ENCODE measurements around the gene PCDHGA1.
A peak's percentile ranks its signal among the peaks of the same experiment; 100 is the strongest.

The PCDHGA1 gene

DNA sequence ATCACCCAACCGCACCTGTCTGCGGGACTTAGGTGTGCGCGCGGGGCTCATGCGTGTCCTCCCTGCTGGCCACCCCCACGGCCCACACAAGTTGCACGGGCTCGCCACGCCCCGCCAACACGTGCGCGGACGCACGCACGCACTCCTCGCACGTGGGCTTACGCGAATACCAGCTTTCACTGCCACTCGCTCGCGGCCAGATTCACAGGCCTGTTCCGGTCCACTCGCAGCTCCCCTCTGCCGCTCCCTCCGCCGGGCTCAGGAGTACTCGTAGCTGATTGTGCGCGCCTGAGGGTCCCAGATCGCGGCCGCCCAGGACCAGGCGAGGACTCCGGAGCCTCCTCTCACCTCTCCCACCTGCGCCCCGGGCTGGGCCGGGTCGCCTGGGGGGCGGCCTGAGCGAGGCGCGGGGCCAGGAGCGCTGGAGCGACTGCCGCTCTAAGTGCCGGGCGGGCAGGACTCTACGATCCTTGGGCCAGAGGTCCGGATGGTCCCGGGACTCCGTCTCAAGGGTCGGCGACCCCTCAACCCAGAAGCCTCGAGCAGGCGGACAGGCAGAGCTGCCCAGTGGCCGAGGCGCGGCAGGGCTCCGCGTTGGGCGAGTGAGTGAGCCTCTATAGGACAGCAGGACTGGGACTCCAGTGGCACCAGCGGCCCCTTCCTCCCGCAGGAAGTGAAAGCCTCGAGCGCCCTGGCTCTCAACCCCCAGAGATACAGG lies 162.0 kb downstream of the PCDHGA1 start:
- no peaks in the 10 kb centered on the region for H3K36me3 Mint-ChIP-seq (ENCODE audit: low read depth)
- H3K9me3 Mint-ChIP-seq: no peaks in the 10 kb centered on the region
- H3K4me1 Mint-ChIP-seq (ENCODE audit: low read depth): peaks cover 11% of the 10 kb centered on the region
- H3K4me3 Mint-ChIP-seq: peak overlapping the region; percentile 71
- H3K27ac Mint-ChIP-seq: no peak overlapping the region
- peaks cover 70% of the 10 kb centered on the region for H3K27me3 Mint-ChIP-seq

DNA sequence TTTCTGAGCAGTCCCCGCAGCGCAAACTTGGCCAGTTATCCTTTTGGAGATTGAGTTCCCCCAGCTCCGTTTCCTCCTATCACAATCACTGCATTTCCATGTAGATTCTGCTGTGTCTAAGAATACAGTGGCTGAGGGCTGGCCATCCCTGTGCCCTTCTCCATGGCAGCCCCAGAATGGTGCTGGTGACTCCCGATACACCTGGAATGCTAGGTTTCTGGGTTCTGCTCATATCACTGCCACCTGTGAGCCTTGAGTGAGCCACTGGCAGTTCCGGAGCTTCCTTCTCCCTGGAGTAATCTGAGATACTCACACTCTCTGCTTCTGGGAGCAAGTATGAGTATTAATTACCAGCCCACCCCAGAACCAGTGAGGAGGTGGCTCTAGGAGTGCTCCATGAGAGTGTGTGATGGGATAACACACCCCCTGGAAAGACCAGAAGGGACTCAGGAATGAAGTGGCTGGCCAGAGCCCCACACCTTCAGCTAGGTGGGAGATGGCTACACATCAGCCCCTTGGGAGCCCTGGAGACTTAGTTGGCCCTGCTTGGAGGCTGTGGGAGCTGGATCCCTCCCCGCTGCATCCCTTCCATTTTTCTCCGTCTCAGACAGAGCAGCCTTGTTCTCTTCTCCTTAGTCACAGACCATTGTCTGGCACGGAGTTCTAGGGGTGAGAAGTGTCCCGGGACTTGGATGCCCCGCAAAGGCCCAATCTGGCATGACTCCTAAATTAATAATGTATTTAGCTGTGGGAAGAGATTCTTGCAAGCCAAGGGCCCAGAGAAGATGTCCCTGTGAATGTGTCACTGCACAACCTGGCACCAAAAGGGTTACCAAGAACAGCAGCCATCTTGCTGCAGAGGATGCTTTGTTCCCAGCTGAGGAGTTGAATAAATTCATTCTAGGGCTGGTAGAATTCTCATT lies 163.4 kb downstream of the PCDHGA1 start:
- Mint-ChIP-seq H3K4me3 (no peak overlapping the region), H3K27me3 (peaks cover 62% of the 10 kb centered on the region), H3K9me3 (no peaks in the 10 kb centered on the region), H3K4me1 (ENCODE audit: low read depth) (peaks cover 11% of the 10 kb centered on the region), H3K36me3 (ENCODE audit: low read depth) (no peaks in the 10 kb centered on the region), H3K27ac (no peak overlapping the region)

DNA sequence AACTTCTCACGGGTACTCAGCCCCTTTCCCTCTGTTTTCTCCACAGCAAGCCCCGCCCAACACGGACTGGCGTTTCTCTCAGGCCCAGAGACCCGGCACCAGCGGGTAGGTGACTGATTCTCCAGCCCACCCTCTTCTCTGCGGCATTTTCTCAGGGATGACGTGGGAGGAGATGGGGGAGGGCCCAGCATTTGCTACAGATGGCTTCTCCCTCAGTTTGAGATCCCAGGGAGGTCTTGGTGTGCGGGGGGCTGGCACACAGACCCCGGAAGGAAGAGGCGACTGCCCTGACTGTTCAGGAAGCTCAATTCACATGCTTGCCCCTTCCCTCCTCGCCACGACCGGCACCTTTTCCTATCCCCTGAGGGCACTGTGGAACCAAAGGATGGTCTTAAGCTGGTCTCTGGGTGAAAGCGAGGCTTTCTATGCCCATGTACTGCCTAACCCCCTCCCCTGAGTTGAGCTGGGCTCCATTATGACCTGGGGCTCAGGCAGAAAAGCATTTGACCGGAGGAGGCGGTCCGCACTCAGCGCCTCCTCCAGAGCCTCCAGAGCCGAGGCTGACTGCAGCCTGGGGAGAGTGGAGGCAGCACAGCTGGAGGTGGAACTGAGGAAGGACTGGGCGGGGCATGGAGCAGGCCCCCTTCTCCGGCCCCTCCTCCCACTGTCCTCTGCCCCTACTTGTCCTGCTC lies 164.6 kb downstream of the PCDHGA1 start:
- Mint-ChIP-seq H3K4me1 (ENCODE audit: low read depth) (peaks cover 11% of the 10 kb centered on the region), H3K4me3 (no peak overlapping the region), H3K27me3 (peaks cover 52% of the 10 kb centered on the region), H3K9me3 (no peaks in the 10 kb centered on the region), H3K36me3 (ENCODE audit: low read depth) (no peaks in the 10 kb centered on the region), H3K27ac (no peak overlapping the region)

DNA sequence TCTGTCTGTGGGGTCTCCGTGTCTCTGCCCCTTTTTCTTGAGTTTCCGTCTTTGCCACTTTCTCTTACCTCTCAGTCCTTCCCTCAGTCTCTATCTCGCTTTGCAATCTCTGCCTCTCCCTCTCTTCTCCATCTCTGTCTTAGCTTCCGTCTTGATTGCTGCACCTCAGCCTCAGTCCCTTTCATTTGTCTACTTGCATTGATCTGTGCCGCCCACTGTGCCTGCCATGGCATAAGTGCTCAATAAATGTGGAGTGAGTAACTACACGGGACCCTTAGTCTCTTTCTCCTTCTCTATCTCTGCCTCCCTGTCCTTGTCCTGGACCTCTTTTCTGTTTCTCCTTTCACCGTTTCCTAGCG lies 165.1 kb downstream of the PCDHGA1 start:
- H3K9me3 Mint-ChIP-seq: no peaks in the 10 kb centered on the region
- peaks cover 46% of the 10 kb centered on the region for H3K27me3 Mint-ChIP-seq
- peaks cover 11% of the 10 kb centered on the region for H3K4me1 Mint-ChIP-seq (ENCODE audit: low read depth)
- H3K4me3 Mint-ChIP-seq: no peak overlapping the region
- H3K36me3 Mint-ChIP-seq (ENCODE audit: low read depth): no peaks in the 10 kb centered on the region
- no peak overlapping the region for H3K27ac Mint-ChIP-seq

DNA sequence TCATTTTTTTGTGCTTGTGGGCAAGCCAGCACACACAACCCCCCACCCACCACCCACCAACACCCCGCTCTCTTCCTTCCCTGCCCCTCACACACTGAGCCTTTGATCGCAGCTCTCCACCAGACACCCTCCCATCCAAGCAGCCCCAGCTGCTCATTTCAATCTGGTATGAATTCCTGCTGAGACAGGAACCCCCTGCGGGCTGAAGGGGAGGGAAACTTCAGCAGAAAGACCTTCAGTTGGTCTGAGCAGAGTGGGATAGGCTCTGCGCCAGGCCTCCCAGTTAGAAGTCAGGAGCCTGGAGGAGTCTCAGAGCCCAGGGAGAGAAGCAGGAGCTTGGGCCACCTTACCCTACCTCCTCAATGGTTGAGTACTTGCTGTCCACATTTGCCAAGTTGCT lies 165.7 kb downstream of the PCDHGA1 start:
- Mint-ChIP-seq H3K36me3 (ENCODE audit: low read depth) (no peaks in the 10 kb centered on the region), H3K9me3 (no peaks in the 10 kb centered on the region), H3K27me3 (peaks cover 40% of the 10 kb centered on the region), H3K4me1 (ENCODE audit: low read depth) (peaks cover 11% of the 10 kb centered on the region), H3K27ac (no peak overlapping the region), H3K4me3 (no peak overlapping the region)

DNA sequence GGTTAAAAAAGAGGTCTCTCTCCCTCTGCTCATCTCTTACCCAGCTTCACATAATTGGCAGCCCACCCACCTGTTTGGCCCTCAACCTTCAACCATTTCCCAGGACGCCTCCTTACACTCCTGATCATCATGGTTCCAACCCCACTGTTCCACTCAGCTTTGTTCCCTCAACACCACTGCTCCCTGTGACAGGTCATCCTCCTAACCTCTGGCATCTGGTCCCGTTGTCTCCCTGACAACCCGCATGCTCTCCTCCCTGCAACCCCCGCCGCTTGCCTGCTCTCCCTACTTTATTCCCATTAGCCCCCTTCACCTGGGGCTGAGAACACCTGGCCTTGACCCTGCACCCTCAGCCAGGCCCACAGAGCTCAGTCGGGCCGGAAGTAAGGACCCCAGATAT lies 171.4 kb downstream of the PCDHGA1 start:
- Mint-ChIP-seq H3K27me3 (peaks cover 6% of the 10 kb centered on the region), H3K4me1 (ENCODE audit: low read depth) (no peaks in the 10 kb centered on the region), H3K4me3 (no peak overlapping the region), H3K9me3 (no peaks in the 10 kb centered on the region), H3K27ac (no peak overlapping the region), H3K36me3 (ENCODE audit: low read depth) (no peaks in the 10 kb centered on the region)

DNA sequence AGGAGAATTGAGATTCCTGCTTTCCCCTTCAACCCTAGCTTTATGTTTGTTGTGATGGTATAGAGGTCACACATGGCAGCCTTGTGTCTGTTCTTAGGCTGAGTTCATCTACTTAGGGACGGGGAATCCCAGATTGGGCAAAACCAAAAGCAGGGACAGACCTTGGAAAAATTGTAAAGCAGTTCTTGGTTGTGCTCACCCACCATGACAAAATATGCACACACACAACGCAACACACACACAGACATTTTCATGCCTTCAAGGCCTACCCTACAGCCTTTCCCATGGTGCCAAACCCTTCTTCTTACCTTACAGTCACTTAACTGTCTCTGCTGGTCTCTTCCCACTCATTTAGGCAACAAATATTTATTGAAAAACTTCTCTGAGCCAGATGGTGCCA lies 173.4 kb downstream of the PCDHGA1 start:
- Mint-ChIP-seq H3K4me1 (ENCODE audit: low read depth) (peaks cover 3% of the 10 kb centered on the region), H3K9me3 (no peaks in the 10 kb centered on the region), H3K27me3 (no peaks in the 10 kb centered on the region), H3K4me3 (no peak overlapping the region), H3K36me3 (ENCODE audit: low read depth) (no peaks in the 10 kb centered on the region), H3K27ac (no peak overlapping the region)

DNA sequence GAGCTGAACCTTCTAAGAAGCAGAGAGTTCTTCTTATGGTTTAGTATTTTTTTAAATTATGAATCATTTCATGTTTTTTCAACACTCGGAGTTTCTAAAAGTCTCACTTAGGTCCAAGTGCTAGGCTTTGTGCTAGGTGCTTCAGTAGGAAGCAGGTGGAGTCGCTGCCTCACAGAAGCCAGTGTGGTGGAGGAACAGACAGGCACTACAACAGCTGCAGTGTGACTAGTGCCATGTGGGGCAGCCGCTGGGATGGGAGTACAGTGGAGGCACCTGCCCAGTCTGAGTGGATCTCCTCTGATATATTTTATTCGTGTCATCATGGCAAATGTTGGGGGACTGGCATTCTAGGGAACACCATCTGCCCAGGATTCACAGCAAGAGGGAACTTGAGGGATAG lies 173.9 kb downstream of the PCDHGA1 start:
- Mint-ChIP-seq H3K27ac (no peak overlapping the region), H3K4me1 (ENCODE audit: low read depth) (peaks cover 6% of the 10 kb centered on the region), H3K9me3 (no peaks in the 10 kb centered on the region), H3K4me3 (no peak overlapping the region), H3K27me3 (no peaks in the 10 kb centered on the region), H3K36me3 (ENCODE audit: low read depth) (no peaks in the 10 kb centered on the region)

DNA sequence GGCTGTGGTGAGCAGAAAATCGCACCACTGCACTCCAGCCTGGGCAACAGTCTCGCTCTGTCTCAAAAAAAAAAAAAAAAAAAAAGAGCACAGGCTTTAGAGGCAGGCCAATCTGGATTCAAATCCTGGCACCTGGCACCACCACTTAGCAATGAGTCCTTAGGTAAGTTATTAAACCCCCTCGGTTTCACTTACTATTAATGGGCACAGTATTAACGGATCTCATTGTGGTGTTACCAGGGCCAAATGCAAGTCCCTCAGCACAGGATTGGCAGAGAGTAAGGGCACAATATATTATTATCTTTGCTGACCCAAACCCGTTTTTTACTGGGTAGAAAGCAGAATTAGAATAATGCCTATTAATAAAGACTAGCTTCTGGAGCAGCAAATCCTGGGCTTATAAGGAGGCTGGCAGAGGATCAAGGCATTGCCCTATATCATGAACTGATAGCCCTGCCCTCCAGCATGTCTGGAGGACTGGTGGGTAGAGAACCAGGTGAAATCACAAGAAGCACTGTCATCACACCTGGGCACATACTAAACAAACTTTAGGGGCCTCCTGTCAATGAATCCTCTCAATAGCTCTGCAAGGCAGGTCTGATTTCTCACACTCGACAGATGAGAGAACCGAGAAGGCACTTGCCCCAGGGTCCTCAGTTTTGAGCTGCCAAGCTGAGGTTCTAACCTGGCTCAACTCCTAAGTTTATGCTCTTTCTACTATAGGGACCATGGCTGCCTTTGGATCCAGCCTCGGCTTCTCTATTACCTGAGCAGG lies 176.3 kb downstream of the PCDHGA1 start:
- no peaks in the 10 kb centered on the region for H3K27me3 Mint-ChIP-seq
- peaks cover 16% of the 10 kb centered on the region for H3K4me1 Mint-ChIP-seq (ENCODE audit: low read depth)
- H3K27ac Mint-ChIP-seq: no peak overlapping the region
- no peaks in the 10 kb centered on the region for H3K9me3 Mint-ChIP-seq
- H3K4me3 Mint-ChIP-seq: no peak overlapping the region
- no peaks in the 10 kb centered on the region for H3K36me3 Mint-ChIP-seq (ENCODE audit: low read depth)

DNA sequence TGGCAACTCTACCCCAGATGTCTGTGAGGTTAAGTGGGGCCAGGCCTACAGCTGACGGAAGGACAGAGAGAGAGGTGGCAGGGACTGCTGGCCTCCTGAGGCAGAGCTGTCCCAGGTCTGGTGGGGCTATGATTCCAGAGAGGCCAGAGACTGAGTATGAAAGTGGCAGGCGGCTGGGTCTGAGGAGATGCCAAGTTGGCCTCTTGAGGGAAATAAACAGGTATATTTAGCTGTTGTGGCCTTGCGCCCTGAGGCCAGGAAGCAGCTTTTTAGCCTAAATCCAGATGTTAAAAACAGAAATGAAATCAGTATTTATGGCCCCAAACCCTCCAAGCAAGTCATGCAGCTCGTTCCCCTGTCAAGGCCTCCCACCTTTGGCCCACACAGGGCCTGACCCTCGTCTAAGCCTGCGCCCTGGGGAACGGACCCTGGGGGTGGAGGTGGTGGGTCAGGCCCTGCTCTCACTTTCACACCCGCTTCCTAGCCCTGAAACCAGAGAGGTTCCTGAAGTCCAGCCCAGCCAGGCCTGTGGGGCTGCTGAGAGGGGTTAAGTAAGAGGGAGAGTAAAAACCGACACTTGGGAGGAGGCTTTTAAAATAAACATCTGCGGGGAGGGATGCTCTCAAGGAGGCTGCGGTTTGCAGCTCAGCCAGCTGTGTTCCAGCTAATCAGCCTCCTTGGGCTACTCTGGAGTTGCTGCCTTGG lies 177.2 kb downstream of the PCDHGA1 start:
- Mint-ChIP-seq H3K9me3 (no peaks in the 10 kb centered on the region), H3K27me3 (no peaks in the 10 kb centered on the region), H3K27ac (no peak overlapping the region), H3K36me3 (ENCODE audit: low read depth) (no peaks in the 10 kb centered on the region), H3K4me1 (ENCODE audit: low read depth) (peaks cover 22% of the 10 kb centered on the region), H3K4me3 (no peak overlapping the region)

DNA sequence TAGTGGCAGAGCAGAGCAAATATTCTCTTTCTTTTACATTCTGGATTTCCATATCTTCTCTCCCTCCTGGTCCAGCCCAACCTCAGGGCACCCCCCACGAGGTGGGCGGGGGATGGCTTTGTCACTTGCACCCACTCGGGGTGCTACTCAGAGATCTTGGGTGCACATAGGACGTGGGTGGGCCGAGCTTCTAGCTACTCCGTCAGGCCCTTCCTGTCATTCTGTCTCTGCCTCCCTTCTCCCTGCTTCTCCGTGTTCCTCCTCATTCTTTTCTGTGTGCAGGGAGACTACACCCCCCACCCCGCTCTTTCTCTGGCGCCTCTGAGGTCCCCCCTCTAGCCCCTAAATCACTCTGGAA lies 178.1 kb downstream of the PCDHGA1 start:
- no peaks in the 10 kb centered on the region for H3K27me3 Mint-ChIP-seq
- H3K36me3 Mint-ChIP-seq (ENCODE audit: low read depth): peaks cover 5% of the 10 kb centered on the region
- H3K4me1 Mint-ChIP-seq (ENCODE audit: low read depth): peaks cover 30% of the 10 kb centered on the region
- no peak overlapping the region for H3K4me3 Mint-ChIP-seq
- H3K9me3 Mint-ChIP-seq: no peaks in the 10 kb centered on the region
- no peak overlapping the region for H3K27ac Mint-ChIP-seq

DNA sequence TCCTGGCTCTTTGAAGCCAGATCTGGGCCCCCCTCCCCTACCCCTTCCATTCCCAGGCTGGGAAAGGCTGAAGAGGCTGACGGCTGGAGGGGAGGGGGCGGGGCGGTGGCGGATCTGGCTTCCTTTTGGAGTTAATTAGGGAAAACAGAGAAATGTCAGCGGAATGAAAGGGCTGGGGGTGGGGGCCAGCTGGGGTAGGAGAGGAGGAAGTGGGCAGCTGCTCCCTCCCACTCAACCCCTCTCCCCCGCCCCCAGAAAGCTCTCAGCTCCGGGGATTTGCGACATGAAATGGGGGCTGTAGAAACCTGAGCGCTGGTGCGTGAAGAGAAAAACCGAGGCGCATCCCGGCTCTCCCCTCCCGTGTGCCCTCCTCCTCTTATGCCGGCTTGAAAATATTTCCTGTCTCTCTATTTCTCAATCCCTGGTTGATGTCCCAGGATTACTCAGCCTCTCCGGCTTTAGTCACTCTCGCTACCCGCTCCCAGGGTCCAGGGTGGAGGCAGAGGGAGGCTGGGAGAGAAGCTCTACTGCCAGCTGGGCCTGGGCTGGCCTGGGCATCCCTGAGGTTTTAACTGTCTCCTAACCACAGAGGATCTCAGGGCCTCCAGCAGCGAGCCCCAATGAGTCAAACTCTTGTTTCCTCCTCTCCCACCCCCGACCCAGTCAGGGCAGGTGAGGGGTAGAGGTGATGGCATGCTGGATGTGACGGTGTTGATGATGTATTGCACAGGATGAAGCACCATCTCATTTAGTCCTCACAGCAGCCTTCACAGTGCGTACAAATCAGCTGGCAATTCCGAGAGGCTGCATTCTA lies 178.7 kb downstream of the PCDHGA1 start:
- Mint-ChIP-seq H3K4me1 (ENCODE audit: low read depth) (peaks cover 36% of the 10 kb centered on the region), H3K36me3 (ENCODE audit: low read depth) (peaks cover 5% of the 10 kb centered on the region), H3K9me3 (no peaks in the 10 kb centered on the region), H3K27me3 (no peaks in the 10 kb centered on the region), H3K27ac (no peak overlapping the region), H3K4me3 (no peak overlapping the region)

DNA sequence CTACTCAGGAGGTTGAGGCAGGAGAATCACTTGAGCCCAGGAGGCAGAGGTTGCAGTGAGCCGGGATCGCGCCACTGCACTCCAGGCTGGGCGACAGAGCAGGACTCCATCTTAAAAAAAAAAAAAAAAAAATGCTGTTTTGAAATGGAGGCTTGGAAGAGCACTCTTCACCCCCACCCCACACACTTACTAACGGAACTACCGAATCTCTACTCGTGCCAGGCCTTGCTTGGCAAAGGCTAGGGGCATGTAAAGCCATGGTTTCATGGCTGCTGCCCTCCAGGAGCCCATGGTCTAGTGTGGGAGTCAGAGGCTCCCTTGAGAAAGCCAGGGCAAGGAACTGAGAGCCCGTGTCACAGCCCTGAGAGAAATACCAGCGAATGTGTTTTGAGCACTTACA lies 179.8 kb downstream of the PCDHGA1 start:
- Mint-ChIP-seq H3K4me1 (ENCODE audit: low read depth) (peaks cover 48% of the 10 kb centered on the region), H3K27me3 (no peaks in the 10 kb centered on the region), H3K27ac (no peak overlapping the region), H3K36me3 (ENCODE audit: low read depth) (peaks cover 9% of the 10 kb centered on the region), H3K4me3 (no peak overlapping the region), H3K9me3 (no peaks in the 10 kb centered on the region)
